Fibroblast of skin of right quadriceps (primary cell): ENCODE data around the gene ZNF428.
"Not testable (repeated sequence)": the region's sequence is repeated elsewhere in the genome, so short reads cannot be mapped to it uniquely, and the experiment has no call there.

Experiments
- DNase-seq: peaks from one replicate; pipeline ENCODE4 v3.0.0-alpha.2; 2013

ZNF428 gene

DNA sequence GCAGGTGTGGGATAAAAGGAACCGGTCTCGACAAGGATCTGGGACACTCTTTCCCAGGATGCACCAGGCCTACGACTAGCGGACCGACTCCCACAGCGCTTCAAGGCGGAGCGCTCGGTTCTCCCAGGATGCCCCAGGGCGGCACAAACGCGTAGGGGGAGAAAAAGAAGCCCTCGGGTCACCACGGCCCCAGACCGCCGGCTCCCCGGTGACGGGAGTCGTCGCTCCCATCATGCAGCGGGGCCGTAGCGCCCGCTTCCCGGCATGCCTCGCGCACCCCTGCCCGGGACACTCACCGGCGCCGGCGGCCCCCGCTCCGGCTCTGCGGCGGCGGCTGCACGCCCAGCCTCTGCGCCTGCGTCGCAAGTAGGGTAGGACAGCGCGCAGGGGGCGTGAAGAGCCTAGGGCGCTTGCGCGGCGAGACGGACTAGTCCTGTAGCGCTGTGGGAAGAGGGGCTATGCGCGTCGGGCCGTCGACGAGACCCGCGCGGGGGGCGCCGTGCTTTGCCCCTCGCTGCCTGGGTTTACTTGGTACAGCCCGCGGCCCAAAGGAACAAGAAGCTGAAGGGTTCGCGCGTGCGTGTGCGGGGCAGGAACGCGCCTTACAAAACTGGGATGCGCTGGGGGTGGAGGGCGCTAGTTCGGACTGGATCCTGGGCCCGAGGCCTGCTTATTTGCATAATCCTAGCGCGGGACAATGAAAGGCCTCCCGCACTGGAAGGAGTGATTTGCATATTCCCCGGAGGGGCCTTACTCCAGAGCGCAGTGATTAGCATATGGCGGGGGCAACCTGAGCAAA, at the start of gene ZNF428:
Gene ZNF428 (minus strand): TSS at position 368 of the 799 bp plus-strand sequence. CDS start 5,325 bp downstream, outside the sequence.
- peak; percentile 90 for DNase-seq

DNA sequence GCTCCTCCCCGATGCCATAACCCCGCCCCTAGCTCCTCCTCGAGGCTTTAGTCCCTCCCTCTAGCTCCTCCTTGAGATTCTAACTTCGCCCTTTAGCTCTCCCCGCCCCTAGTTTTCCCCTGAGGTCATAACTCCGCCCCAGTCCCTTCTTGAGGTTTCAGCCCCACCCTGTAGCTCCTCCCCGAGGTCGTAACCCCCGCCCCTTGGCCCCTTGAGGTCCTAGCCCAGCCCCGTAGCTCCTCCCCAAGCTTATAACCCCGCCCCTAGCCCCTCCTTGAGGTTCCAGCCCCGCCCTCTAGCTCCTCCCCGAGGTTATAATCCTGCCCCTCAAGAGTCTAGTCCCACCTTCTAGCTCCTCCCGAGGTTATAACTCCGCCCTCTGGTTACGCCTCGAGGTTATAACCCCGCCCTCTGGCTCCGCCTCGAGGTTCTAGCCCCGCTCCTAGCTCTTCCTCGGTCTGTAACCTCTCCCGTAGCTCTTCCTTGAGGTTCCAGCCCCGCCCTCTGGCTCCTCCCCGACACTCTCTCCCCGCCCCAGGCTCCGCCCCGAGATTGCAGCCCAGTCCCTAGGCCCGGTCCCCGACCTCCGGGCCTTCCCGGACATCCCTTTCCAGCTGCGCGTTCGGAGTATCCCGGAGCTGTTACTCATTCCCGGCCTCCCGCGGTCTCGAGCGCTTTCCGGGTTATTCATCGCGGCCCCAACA, 49.1 kb upstream of the ZNF428 start:
- DNase-seq, result peak; percentile 100

DNA sequence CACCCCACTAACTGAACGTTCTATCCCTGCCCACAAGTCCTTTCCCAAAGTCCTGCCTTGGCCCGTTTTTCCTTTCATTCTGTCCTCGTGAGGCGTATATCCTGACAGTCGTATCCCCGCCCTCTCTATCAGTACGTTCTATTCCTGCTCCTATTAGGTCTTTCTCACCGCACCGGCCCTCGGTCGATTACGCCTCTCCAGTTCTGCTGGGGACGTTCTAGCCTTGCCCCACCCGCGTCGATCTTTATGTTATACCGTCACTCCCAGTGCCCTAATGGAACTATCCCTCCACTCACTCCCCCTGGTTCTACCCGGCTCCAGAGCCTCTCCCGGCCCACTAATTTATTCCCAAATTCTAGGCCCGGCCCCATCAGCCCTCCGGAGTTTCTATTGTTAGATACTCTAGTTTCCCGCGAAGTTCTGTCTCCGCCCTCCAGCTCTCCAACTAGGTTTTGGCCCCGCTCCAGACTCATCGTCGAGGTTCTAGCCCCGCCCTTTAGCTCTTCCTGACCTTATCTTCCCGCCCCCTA, 48.5 kb upstream of the ZNF428 start:
- no peak for DNase-seq

GRCh38 chr19:43667126-43667875, 47.9 kb upstream of the ZNF428 start:
- DNase-seq, result no peak

GRCh38 chr19:43664018-43664417, 44.6 kb upstream of the ZNF428 start:
- DNase-seq, result no peak

GRCh38 chr19:43662487-43662886, 43.1 kb upstream of the ZNF428 start:
- DNase-seq, result no peak

DNA sequence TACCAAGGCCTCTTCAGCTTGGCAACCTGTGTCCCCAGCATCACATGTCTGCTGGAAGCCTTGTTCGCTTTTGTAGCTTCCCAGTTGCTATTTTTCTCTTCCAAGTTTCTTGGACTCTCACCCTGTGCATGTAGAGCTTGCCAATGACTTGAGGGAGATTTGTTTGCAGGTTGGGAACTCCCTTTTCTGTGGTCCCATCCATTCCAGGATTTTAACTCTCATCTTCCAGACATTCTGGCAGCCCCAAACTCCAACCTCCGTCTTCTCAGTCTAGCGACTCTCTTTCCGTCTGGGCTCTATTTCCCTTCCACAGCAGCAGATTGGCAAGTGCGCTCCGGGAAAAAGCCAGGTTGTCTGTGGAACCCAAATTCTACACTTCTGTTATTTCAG, 41.5 kb upstream of the ZNF428 start:
- no peak for DNase-seq

DNA sequence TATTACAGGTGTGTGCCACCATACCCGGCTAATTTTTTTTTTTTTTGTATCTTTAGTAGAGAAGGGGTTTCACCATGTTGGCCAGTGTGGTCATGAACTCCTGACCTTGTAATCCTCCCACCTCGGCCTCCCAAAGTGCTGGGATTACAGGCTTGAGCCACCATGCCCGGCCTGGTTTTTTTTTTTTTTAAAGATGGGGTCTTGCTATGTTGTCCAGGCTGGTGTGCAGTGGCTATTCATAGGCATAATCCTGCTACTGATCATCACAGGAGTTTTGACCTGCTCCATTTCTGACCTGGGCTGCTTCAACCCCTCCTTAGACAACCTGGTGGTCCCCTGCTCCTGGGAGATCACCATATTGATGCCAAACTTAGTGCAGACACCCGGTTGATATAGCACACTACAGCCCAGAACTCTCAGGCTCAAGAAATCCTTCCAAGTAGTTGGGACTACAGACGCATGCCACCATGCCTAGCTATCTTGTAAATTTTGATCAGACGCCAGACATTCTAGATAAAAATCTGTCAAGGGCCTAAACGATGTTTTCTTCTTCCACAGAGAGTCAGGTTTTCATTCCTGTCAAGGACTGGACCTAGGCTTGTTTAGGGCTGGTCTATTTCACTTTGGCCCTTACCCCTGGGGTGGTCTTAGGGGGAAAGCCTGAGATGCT, 41.0 kb upstream of the ZNF428 start:
- no peak for DNase-seq

DNA sequence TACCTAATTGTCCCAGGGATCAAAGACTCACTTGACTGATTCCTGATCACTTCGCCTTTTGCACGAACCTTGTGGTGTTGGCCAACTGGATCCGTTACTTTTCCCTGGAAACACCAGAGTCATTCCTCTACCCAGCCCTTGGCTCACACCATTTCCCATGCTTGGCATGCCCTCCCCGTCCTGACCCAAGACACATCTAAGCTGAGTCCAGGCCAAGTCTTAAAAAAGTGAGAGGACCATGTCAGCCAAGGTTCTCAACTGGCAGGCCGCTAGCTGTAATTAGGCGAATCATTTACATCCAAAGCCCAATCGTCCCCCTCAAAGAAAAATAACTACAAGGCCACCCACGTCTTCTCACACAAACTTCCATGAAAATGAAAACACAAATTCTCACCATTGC, 39.1 kb upstream of the ZNF428 start:
- no peak for DNase-seq

DNA sequence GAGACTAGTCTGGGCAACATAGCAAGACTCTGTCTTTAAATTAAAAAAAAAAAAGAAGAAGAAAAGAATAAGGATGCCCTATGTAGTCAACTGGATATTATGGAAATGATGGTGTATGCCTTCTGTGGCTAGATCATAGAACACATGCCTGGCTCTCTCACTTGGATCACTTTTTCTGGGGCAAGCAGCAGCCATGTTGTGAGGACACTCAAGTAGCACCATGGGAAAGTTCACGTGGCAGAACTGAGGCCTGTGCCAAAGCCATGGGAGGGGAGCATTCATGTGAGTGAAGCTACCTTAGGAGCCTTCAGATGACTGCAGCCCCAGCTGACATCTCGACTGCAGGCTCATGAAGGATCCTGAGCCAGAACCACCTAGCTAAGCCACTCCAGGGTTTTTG, 38.6 kb upstream of the ZNF428 start:
- DNase-seq, result no peak

DNA sequence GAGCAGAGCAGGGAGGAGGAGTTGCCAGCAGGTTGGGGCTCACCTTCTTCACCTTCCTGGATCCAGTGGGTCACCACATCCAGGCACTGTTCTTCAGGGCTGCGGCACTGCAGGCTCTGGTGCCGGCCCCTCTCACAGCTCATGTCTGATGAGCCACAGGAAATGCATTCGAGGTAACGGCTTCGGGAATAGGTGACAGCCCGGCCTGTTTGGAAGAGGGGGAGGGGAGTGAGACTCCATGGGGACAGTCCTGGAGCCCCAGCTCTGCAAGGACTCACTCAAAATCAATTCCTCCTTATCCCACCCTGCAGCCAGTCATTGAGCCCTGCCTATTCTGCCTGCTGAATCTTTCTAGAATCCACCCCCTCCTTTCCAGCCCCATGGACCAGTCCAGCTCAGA, 37.0 kb upstream of the ZNF428 start:
- DNase-seq, result no peak

- no peak for DNase-seq
Observed at GRCh38 chr19:43652546-43652874, 33.1 kb upstream of the ZNF428 start.

GRCh38 chr19:43651758-43652545, 32.5 kb upstream of the ZNF428 start:
- DNase-seq, result peak; percentile 53

DNA sequence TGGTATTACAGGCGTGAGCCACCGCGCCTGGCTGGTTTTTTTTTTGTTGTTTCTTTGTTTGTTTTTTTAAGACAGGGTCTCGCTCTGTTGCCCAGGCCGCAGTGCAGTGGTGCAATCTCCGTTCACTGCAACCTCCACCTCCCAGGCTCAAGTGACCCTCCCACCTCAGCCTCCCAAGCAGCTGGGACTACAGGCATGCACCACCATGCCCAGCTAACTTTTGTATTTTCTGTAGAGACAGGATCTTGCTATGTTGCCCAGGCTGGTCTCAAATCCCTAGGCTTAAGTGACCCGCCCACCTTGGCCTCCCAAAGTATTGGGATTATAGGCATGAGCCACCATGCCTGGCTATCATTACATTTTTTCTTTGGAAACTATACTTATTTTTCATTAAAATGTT, 30.8 kb upstream of the ZNF428 start:
- not testable (repeated sequence) for DNase-seq

DNA sequence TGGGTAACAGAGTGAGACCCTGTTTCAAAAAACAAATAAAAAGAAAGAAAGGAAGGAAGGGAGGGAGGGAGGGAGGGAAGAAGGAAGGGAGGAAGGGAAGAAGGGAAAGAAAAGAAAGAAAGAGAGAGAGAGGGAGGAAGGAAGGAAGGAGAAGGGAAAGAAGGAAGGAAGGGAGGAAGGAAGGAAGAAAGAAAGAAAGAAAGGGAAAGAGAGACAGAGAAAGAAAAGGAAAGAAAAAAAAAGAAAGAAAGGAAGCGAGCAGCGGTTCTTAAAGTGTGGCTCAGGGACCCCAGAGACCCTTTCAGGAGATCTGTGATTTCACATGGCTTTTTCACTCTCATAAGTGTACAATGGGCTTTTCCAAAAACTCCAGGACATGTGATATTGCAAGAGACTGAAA, 30.1 kb upstream of the ZNF428 start:
- DNase-seq, result no peak

DNA sequence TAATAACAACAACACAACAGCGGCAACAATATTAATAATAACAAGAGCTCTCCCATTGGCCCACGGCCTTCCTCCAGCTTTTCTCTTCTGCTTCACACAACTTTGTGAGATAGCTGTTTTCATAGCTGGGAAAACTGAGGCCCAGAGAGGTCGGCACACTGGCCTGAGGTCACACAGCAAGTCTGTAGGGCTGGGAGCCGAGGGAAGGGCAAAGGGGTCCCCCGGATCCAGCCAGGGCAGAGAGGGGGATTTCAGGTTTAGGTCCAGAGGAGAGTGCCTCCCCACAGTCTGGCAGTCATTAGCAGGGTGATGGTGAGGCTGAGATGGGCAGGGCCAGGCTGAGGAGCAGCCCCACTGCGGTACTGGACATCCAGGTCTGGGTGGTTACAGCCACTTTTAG, 29.2 kb upstream of the ZNF428 start:
- no peak for DNase-seq

DNA sequence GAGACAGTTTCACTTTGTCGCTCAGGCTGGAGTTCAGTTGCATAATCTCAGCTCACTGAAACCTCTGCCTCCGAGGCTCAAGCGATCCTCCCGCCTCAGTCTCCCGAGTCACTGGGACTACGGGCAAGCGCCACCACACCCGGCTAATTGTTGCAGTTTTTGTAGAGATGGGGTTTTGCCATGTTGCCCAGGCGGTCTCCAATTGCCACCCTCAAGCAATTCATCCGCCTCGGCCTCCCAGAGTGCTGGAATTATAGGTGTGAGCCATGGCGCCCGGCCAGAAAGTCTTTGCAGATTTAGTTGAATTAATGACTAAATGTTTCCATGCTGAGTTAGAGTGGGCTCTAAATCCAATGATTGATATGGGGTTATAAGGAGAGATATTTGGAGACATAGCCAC, 24.8 kb upstream of the ZNF428 start:
- no peak for DNase-seq

DNA sequence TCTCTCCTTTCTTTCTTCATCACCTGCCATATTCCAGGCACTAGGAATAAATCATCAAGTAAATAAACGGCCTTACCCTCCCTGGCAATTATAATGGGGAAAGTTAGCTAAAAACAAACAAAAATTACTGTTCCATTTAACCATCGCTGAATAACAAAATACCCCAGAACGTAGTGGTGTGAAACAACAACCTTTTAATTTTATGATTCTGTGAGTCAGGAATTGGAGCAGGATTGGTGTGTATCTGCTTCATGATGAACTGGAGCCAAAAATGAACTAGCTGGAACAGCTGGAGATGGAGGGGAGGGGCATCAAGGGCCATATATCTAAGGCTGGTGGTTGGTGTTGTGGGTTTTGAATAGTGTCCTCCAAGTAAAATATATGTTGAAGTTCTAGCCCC, 23.9 kb upstream of the ZNF428 start:
- no peak for DNase-seq

DNA sequence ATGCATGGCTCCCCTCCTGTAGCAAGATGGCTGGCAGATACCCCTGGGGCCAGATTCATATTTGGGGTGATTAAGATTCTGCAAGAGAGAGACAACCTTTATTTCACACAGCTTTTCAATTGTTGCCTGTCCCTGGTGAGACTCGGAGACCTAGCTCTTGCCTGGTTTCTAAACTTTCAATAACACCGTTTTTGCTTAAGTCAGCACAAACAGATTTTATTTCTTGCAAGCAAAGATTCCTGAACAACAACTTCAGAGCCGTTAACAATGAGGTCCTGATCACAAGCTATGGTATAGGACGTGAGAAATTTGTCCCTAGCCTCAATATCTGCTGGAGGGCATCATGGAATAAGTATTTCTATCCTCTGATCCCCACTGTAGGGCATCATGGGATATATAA, 23.1 kb upstream of the ZNF428 start:
- no peak for DNase-seq

- DNase-seq, result no peak
Observed at GRCh38 chr19:43641333-43641732, 21.9 kb upstream of the ZNF428 start.

DNA sequence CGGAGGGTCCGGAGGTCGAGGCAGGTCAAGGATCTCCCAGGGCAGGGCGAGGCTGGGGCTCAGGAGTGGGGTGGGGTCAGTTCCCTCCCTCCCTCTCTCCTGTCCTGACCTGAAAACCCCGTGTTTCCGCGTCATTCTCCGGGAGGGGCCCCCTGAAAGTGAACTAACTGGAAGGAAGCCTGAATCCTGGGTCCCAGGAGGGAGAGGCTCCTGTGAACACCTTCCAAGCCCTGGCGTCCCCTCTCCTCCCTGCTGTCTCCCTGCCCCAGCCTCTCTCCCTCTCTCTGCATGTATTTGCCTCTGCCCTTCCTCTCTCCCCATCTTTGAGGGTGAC, 21.0 kb upstream of the ZNF428 start:
- DNase-seq, result no peak
